Fibroblast of pulmonary artery (primary cell): ENCODE measurements around the gene OR11A1.

Source experiments
- DNase-seq: peaks from one replicate; pipeline ENCODE4 v3.0.0-alpha.2; 2010; ENCODE audit warnings: low read depth
- H3K4me3 ChIP-seq: replicated peaks from 2 replicates; pipeline ENCODE4 v1.5.1; 2011; ENCODE audit warnings: low read depth, mild to moderate bottlenecking, control low read depth, low read length, moderate library complexity
- TF ChIP-seq, protein P1 (sequence below): IDR thresholded peaks from 2 replicates; pipeline ENCODE4 v1.5.1; 2011; ENCODE audit warnings: mild to moderate bottlenecking, control low read depth, low read length, inconsistent platforms; ENCODE audit errors: missing control alignments

Gene OR11A1

DNA sequence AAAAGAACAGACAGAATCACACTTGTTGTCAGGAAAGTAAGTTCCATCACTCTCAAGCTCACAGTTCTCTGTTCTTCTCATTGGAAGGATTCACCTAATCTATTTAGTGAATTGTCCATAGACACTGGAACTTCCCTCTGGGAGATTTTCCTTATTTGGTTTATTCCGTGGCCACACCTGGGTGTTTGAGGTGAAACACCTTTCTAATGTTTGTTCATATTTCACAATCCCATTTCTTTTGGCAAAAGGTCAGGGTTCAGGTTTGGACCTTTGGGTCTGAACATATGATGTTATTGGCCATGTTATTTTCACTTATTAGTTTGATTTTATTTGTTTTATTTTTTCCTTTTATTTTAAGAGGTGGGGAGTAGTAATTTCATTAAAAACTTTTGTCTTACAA, 26.9 kb upstream of the OR11A1 start:
- DNase-seq = no peak
- TF ChIP-seq, protein P1, sequence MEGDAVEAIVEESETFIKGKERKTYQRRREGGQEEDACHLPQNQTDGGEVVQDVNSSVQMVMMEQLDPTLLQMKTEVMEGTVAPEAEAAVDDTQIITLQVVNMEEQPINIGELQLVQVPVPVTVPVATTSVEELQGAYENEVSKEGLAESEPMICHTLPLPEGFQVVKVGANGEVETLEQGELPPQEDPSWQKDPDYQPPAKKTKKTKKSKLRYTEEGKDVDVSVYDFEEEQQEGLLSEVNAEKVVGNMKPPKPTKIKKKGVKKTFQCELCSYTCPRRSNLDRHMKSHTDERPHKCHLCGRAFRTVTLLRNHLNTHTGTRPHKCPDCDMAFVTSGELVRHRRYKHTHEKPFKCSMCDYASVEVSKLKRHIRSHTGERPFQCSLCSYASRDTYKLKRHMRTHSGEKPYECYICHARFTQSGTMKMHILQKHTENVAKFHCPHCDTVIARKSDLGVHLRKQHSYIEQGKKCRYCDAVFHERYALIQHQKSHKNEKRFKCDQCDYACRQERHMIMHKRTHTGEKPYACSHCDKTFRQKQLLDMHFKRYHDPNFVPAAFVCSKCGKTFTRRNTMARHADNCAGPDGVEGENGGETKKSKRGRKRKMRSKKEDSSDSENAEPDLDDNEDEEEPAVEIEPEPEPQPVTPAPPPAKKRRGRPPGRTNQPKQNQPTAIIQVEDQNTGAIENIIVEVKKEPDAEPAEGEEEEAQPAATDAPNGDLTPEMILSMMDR = no peak
- H3K4me3 ChIP-seq = no peak overlapping the region

DNA sequence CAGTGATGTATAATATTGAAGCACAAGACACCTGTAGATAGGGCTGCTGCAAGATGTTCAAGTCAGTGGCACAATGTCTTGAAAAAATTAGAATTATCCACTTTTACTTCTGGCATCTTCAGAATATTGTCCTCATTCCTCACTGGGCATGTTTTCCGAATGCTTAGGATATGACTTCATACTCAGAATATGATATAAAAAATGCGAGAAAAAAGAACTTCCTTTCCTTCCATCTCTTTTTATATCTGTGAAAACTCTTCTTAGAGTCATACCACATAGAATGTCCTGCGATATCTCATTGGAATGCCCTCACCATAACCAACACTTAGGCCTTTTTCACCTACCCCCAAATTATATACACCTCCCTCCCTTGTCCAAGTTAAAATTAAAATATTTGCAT, 26.3 kb upstream of the OR11A1 start:
- no peak for DNase-seq
- TF ChIP-seq, protein P1 = no peak
- no peak overlapping the region for H3K4me3 ChIP-seq

DNA sequence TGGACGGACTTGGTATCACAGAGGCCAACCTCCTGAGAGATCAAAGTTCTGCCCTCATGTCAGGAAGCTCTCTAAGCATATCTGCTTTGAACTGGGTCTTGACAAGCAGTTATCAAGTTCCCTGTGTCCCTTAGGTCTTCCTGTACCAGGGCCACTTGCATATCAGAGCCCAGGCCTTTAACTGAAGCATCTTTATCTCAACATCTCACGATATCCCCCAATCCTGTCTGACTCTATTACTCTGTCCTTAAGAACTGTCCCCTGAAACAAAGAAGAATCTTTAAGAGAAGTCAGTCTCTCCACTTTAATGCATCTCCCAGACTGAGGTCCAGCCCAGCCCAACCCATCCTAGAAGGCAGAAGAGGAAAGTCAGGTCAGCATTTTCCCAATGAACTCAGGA, 22.7 kb upstream of the OR11A1 start:
- no peak for DNase-seq
- no peak overlapping the region for H3K4me3 ChIP-seq
- TF ChIP-seq, protein P1 = no peak

DNA sequence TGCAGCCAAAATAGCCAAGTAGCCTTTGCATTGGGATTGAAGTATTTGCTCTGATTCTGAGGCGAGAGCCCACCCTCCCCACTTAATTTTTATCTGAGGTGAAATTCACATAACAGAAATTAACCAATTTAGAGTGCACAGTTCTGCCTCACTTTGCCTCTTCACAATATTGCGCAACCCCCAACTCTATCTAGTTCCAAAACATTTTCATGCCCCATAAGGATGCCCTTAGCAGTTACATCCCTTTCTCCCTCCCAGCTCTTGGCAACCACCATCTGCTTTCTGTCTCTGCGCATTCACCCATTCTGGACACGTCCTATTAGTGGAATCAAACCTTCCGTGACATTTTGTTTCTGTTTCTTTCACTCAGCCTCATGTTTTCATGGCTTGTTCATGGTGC, 21.9 kb upstream of the OR11A1 start:
- TF ChIP-seq, protein P1 = no peak
- no peak overlapping the region for H3K4me3 ChIP-seq
- DNase-seq = no peak

DNA sequence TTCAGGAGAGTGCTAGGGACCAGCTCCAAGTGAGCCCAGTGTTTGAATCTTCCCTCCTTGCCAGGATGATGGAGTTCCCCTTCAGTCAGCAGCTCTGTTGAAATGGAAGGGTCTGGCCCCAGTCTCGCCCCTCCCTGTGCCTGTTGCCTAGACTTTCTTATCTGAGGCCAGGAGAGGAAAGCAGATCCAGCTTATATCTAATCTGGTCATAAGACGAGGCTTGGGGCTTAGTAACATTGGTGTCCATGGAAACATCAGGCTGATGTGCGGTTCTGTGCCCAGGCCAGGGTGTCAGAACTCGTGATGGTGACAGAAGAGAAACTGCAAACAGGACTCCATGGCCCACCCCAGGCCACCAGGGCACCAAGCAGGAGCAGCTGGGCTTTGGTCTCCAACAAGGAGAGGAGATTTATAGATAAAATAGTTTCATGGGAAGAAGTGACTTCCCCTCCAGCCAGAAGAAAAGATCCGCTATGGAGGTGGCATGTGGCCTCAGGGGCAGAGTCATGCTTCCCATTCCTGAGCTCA, 21.1 kb upstream of the OR11A1 start:
- H3K4me3 ChIP-seq = no peak overlapping the region
- TF ChIP-seq, protein P1 = no peak
- DNase-seq = no peak

DNA sequence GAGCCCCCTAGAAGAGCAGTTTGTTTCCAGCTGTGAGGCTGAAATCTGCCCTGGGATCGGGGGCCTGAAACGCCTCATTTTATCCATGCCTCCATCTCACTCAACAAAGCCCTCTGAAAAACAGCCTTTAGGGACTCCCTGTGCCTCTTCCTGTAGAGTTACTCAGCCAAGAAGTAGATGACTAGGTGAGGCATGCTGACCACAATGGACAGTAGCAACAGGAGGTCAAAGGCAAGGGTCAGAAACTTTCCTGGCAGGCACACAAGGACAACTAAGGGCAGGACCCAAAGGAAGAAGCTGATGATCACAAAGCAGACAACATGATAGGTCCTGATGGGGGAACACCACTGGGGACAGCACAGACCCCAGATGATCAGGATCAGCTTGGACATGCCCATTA, 18.1 kb upstream of the OR11A1 start:
- TF ChIP-seq, protein P1 = no peak
- no peak overlapping the region for H3K4me3 ChIP-seq
- DNase-seq = no peak

DNA sequence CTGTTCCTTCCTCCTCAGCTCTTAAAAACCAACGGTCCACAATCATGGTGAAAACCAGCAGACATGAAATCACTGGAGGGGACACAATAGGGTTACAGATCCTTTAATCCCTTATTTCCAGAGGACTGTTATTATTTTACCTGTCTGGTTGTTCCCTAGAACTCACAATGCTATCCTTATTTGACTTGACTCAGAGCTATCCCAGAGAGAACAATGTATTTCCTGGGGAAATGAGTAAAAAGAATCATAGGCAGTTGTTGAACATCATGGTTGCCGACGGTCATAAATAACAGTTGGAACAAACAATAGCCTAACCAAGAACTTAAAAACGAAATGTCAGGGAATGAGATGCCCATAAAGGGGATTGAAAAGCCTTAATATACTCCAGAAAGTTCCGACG, 9.4 kb upstream of the OR11A1 start:
- no peak overlapping the region for H3K4me3 ChIP-seq
- TF ChIP-seq, protein P1 = no peak
- no peak for DNase-seq
